CD4-positive, alpha-beta T cell treated with Interleukin-21 for 1 hour (primary cell): Measurements from ENCODE around the gene PPFIA4.
"Not testable (repeated sequence)": the region's sequence is repeated elsewhere in the genome, so short reads cannot be mapped to it uniquely, and the experiment has no call there.

Experiments used
- DNase-seq: peaks from one replicate; pipeline ENCODE4 v3.0.0-alpha.2; 2020

PPFIA4 gene

GRCh38 chr1:203017692-203018091, 8.6 kb upstream of the PPFIA4 start:
- DNase-seq, result no peak

GRCh38 chr1:203022855-203023254, 3.4 kb upstream of the PPFIA4 start:
- not testable (repeated sequence) for DNase-seq

GRCh38 chr1:203025686-203026030, 633 bp upstream of the PPFIA4 start:
- peak; percentile 7 for DNase-seq

GRCh38 chr1:203026666-203027663, 674 bp downstream of the PPFIA4 start:
- DNase-seq, result no peak

GRCh38 chr1:203028067-203028783, 1.9 kb downstream of the PPFIA4 start:
- DNase-seq, result no peak

- DNase-seq, result no peak
These were observed 2.7 kb downstream of the PPFIA4 start for GRCh38 chr1:203028784-203029553.

GRCh38 chr1:203031467-203031866, 5.2 kb downstream of the PPFIA4 start:
- DNase-seq, result no peak

GRCh38 chr1:203033287-203033686, 7.0 kb downstream of the PPFIA4 start:
- no peak for DNase-seq

GRCh38 chr1:203033917-203034316, 7.6 kb downstream of the PPFIA4 start:
- DNase-seq, result no peak

- no peak for DNase-seq
These were observed 8.3 kb downstream of the PPFIA4 start for GRCh38 chr1:203034422-203035110.

- DNase-seq, result no peak
These were observed 9.1 kb downstream of the PPFIA4 start for GRCh38 chr1:203035111-203036000.

GRCh38 chr1:203036135-203036534, 9.8 kb downstream of the PPFIA4 start:
- DNase-seq, result no peak

- no peak for DNase-seq
These were observed 10.2 kb downstream of the PPFIA4 start for GRCh38 chr1:203036537-203036936.

GRCh38 chr1:203037509-203038190, 11.4 kb downstream of the PPFIA4 start:
- DNase-seq, result no peak

GRCh38 chr1:203038217-203038741, 12.0 kb downstream of the PPFIA4 start:
- DNase-seq, result no peak

- peak; percentile 62 for DNase-seq
These were observed 12.8 kb downstream of the PPFIA4 start for GRCh38 chr1:203038891-203039608.

- DNase-seq, result no peak
These were observed 13.6 kb downstream of the PPFIA4 start for GRCh38 chr1:203039609-203040512.

GRCh38 chr1:203040513-203041275, 14.4 kb downstream of the PPFIA4 start:
- no peak for DNase-seq
